Gastroesophageal sphincter (tissue), 4 donors: ENCODE data around the gene PLOD1. TPM values are rescaled to one million over a fixed set of nuclear protein-coding genes. Genes with fewer than 3 reads are reported as not detected.
"Not testable (repeated sequence)": the region's sequence is repeated elsewhere in the genome, so short reads cannot be mapped to it uniquely, and the experiment has no call there.

Source experiments
- ATAC-seq: fragments of 150-250 bp; one replicate; pipeline ENCODE4 v1.9.1; 2016; ENCODE audit warnings: mild to moderate bottlenecking, moderate library complexity
- H3K27ac ChIP-seq, 4 donors: fragments of 200-600 bp; sonication (generic) in 3 of 4; 1 replicate in 3 of 4; 2 replicates in 1 of 4; pipeline ENCODE4 v1.5.1; 2016 to 2019
- H3K27me3 ChIP-seq: fragments of 200-600 bp; sonication (generic); one replicate; pipeline ENCODE4 v1.5.1; 2019
- H3K36me3 ChIP-seq, 2 donors: fragments of 200-600 bp; sonication (generic); one replicate each; pipeline ENCODE4 v1.5.1; 2019; ENCODE audit warnings: control low read depth in 1 of 2
- H3K4me1 ChIP-seq, 3 donors: fragments of 200-600 bp; sonication (generic); 1 replicate in 2 of 3; 2 replicates in 1 of 3; pipeline ENCODE4 v1.5.1; 2016 to 2019; ENCODE audit warnings: control low read depth in 2 of 3
- H3K4me3 ChIP-seq, 2 donors: fragments of 200-600 bp; sonication (generic); one replicate each; pipeline ENCODE4 v1.5.1; 2019; ENCODE audit warnings: mild to moderate bottlenecking in 1 of 2, moderate library complexity in 1 of 2
- H3K9me3 ChIP-seq, 3 donors: fragments of 200-600 bp; sonication (generic); one replicate each; pipeline ENCODE4 v1.5.1; 2017 to 2019; ENCODE audit warnings: control low read depth in 2 of 3
- EP300 ChIP-seq: sonication (generic); formaldehyde crosslinking; IDR thresholded peaks from one replicate; pipeline ENCODE4 v1.6.1; 2017; ENCODE audit warnings: antibody characterized with exemption, mild to moderate bottlenecking
- POLR2A ChIP-seq, 2 donors: fragments of 450-650 bp; IDR thresholded peaks; one replicate each; pipeline ENCODE4 v1.6.1; 2017; ENCODE audit warnings: antibody characterized with exemption in 2 of 2, mild to moderate bottlenecking in 2 of 2, moderate library complexity in 1 of 2
- POLR2AphosphoS5 ChIP-seq: sonication (generic); formaldehyde crosslinking; IDR thresholded peaks from one replicate; pipeline ENCODE4 v1.6.1; 2017; ENCODE audit warnings: antibody characterized with exemption
- WGBS, 2 donors: methylation state at CpG; one replicate each; pipeline ENCODE4 v1.1.5; 2018; ENCODE audit warnings: low coverage in 1 of 2; 5-methylcytosine and 5-hydroxymethylcytosine counted together
- total RNA-seq, 4 donors: library from RNA; depleted of rRNA; stranded (reverse); fragments of >200 nt; gene quantifications; one replicate each; pipeline ENCODE4 v1.1.0, GENCODE V29; 2016
- TF ChIP-seq, protein P1 (sequence below), 4 experiments: fragments of 200-600 bp in 2 of 4; fragments of 450-650 bp in 2 of 4; sonication (generic) in 1 of 4; IDR thresholded peaks; one replicate each; pipeline ENCODE4 v1.5.1; 2017 to 2019; ENCODE audit warnings: antibody characterized with exemption in 4 of 4, mild to moderate bottlenecking in 2 of 4, moderate library complexity in 2 of 4

The PLOD1 gene
- total RNA-seq, 4 donors from 2014 or later = 66.5 to 125 (median 70.1) TPM

- H3K9me3 ChIP-seq = no peaks in the 10 kb centered on the region
- TF ChIP-seq EP300 (no peak), POLR2AphosphoS5 (no peak), POLR2A (IDR thresholded peaks at IDR 0.05) (no peak)
- TF ChIP-seq, protein P1, sequence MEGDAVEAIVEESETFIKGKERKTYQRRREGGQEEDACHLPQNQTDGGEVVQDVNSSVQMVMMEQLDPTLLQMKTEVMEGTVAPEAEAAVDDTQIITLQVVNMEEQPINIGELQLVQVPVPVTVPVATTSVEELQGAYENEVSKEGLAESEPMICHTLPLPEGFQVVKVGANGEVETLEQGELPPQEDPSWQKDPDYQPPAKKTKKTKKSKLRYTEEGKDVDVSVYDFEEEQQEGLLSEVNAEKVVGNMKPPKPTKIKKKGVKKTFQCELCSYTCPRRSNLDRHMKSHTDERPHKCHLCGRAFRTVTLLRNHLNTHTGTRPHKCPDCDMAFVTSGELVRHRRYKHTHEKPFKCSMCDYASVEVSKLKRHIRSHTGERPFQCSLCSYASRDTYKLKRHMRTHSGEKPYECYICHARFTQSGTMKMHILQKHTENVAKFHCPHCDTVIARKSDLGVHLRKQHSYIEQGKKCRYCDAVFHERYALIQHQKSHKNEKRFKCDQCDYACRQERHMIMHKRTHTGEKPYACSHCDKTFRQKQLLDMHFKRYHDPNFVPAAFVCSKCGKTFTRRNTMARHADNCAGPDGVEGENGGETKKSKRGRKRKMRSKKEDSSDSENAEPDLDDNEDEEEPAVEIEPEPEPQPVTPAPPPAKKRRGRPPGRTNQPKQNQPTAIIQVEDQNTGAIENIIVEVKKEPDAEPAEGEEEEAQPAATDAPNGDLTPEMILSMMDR (IDR thresholded peaks at IDR 0.05) = no peak
- ATAC-seq = no peak
- H3K27me3 ChIP-seq = no peaks in the 10 kb centered on the region
- H3K4me3 ChIP-seq = no peak overlapping the region
- no peak overlapping the region for H3K27ac ChIP-seq
- H3K36me3 ChIP-seq = no peaks in the 10 kb centered on the region
- 88 to 100% methylated on average over 3 to 10 of the region's 10 CpGs for WGBS, 2 donors
- H3K4me1 ChIP-seq = peaks cover 0 to 68% (median 25%) of the 10 kb centered on the region in 3 donors
Observed at GRCh38 chr1:11931845-11932244, 2.7 kb upstream of the PLOD1 start.

- Histone ChIP-seq H3K36me3 (peaks cover 0 to 7% of the 10 kb centered on the region in 2 donors), H3K4me3 (peak overlapping the region; percentile 47 to 81), H3K27ac (peak overlapping the region; percentile 83 to 90 (median 89)), H3K9me3 (no peaks in the 10 kb centered on the region), H3K27me3 (no peaks in the 10 kb centered on the region), H3K4me1 (peaks cover 0 to 77% (median 31%) of the 10 kb centered on the region in 3 donors)
- TF ChIP-seq EP300 (no peak), POLR2AphosphoS5 (no peak), POLR2A (IDR thresholded peaks at IDR 0.05) (no peak)
- TF ChIP-seq, protein P1 (IDR thresholded peaks at IDR 0.05) = no peak
- 0% methylated on average over 1 of the region's 2 CpGs for WGBS, 2 donors
- ATAC-seq = no peak
Observed at GRCh38 chr1:11935057-11935412, 518 bp downstream of the PLOD1 start.

DNA sequence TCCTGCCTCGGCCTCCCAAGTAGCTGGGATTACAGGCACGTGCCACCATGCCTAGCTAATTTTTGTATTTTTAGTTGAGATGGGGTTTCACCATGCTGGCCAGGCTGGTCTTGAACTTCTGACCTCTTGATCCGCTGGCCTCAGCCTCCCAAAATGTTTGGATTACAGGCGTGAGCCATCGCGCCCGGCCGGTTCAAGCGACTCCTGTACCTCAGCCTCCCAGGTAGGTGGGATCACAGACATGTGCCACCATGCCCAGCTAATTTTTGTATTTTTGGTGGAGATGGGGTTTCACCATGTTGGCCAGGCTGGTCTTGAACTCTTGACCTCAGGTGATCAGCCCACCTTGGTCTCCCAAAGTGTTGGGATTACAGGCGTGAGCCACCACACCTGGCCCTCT, 1.2 kb downstream of the PLOD1 start:
- WGBS, 2 donors = 76 to 83% methylated on average over 3 to 8 of the region's 10 CpGs
- not testable (repeated sequence) for H3K27me3 ChIP-seq, H3K36me3 ChIP-seq, H3K9me3 ChIP-seq, ATAC-seq
- H3K4me1 ChIP-seq = peaks cover 0 to 77% (median 26%) of the 10 kb centered on the region in 3 donors
- peak overlapping the region in 3 of 4 donors; percentile 6 to 90 (median 90) for H3K27ac ChIP-seq
- H3K4me3 ChIP-seq = peak overlapping the region in 1 of 2 donors; percentile 81

DNA sequence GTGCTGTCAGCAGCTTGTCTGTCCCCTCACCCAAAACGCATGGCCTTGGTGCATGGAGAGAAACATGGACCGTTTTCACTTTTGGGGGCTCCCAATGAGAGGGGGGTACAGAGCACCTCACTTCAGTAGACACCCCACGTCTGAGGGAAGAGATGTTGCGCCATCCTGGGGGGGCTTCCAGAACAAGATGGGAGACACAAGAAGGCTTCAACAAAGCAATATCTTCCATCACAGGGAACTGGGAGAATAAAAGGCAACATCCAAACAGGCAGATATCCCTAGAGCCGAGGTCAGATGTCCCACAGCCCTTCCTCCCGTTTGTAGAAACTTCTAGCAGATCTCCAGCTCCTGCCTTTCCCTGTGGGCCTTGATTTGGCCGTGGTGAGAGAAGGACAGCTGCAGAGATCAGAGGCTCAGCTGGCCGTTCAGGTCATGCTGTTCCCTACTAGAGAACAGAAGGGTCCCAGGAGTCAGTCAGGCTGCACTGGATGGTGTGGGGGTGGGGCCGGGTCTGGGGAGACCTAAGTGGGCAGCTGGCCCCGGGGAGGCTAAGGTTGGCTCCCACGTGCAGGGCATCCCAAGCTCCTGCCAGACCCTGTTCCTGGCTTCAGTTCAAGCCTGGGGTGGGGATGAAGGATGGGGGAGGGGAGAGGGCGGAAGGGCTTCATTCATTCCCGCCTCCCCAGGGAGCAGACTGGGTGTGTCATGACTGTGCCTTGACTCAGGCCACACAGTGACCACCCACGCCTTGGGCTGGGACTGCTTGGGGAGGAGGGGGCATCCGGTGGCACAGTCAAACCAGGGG, 4.4 kb downstream of the PLOD1 start:
- H3K9me3 ChIP-seq = no peaks in the 10 kb centered on the region
- peak overlapping the region in 3 of 4 donors; percentile 35 to 60 (median 50) for H3K27ac ChIP-seq
- no peak for ATAC-seq
- TF ChIP-seq EP300 = no peak
- TF ChIP-seq, protein P1 (IDR thresholded peaks at IDR 0.05) = no peak
- no peak for TF ChIP-seq POLR2A (IDR thresholded peaks at IDR 0.05)
- TF ChIP-seq POLR2AphosphoS5 = no peak
- no peaks in the 10 kb centered on the region for H3K27me3 ChIP-seq
- peaks cover 0 to 68% (median 26%) of the 10 kb centered on the region in 3 donors for H3K4me1 ChIP-seq
- H3K4me3 ChIP-seq = no peak overlapping the region
- 46% methylated on average over 4 of the region's 15 CpGs; no CpG with 5 or more reads in 1 of the 2 donors for WGBS, 2 donors
- peaks cover 0 to 25% of the 10 kb centered on the region in 2 donors for H3K36me3 ChIP-seq

GRCh38 chr1:11939794-11940193, 5.3 kb downstream of the PLOD1 start:
- not testable (repeated sequence) for H3K4me3 ChIP-seq, H3K27me3 ChIP-seq, H3K9me3 ChIP-seq, ATAC-seq
- H3K4me1 ChIP-seq = peaks cover 0 to 65% (median 26%) of the 10 kb centered on the region in 3 donors
- H3K27ac ChIP-seq = peak overlapping the region in 3 of 4 donors; percentile 9 to 60 (median 53)
- peaks cover 0 to 32% of the 10 kb centered on the region in 2 donors for H3K36me3 ChIP-seq
- 96 to 100% methylated on average over 6 to 7 of the region's 7 CpGs for WGBS, 2 donors
